Stimulated activated CD8-positive, alpha-beta memory T cell treated with anti-CD3 and anti-CD28 coated beads, Interleukin-12 subunit alpha, Interleukin-12 subunit beta, amount 100 ng/mL, for 1 hour (primary cell): Measurements from ENCODE around the gene LYRM2.
"Not testable (repeated sequence)": the region's sequence is repeated elsewhere in the genome, so short reads cannot be mapped to it uniquely, and the experiment has no call there.

ENCODE experiments used
- DNase-seq: peaks from one replicate; pipeline ENCODE4 v3.0.0-alpha.2; 2020; ENCODE audit warnings: low read depth

The LYRM2 gene

GRCh38 chr6:89644864-89645263 lies 6.3 kb upstream of the LYRM2 start:
- DNase-seq = no peak

- DNase-seq = no peak
These were observed 4.9 kb upstream of the LYRM2 start for GRCh38 chr6:89643406-89643805.

GRCh38 chr6:89642956-89643355 lies 4.4 kb upstream of the LYRM2 start:
- no peak for DNase-seq

- not testable (repeated sequence) for DNase-seq
These were observed 3.0 kb upstream of the LYRM2 start for GRCh38 chr6:89641581-89641980.

- DNase-seq = no peak
These were observed 2.3 kb upstream of the LYRM2 start for GRCh38 chr6:89640804-89641203.

GRCh38 chr6:89637960-89638319 lies 607 bp downstream of the LYRM2 start:
- DNase-seq = no peak

GRCh38 chr6:89636412-89636811 lies 2.1 kb downstream of the LYRM2 start:
- not testable (repeated sequence) for DNase-seq

- DNase-seq = no peak
These were observed 8.1 kb downstream of the LYRM2 start for GRCh38 chr6:89630488-89630887.

- DNase-seq = no peak
These were observed 14.8 kb downstream of the LYRM2 start for GRCh38 chr6:89623749-89624148.

GRCh38 chr6:89619567-89619966 lies 19.0 kb downstream of the LYRM2 start:
- DNase-seq = no peak

GRCh38 chr6:89618026-89618425 lies 20.5 kb downstream of the LYRM2 start:
- DNase-seq = no peak

GRCh38 chr6:89616531-89616930 lies 22.0 kb downstream of the LYRM2 start:
- no peak for DNase-seq

GRCh38 chr6:89615882-89616281 lies 22.7 kb downstream of the LYRM2 start:
- no peak for DNase-seq

- DNase-seq = no peak
These were observed 24.8 kb downstream of the LYRM2 start for GRCh38 chr6:89613790-89614189.

GRCh38 chr6:89612121-89612520 lies 26.4 kb downstream of the LYRM2 start:
- no peak for DNase-seq

- no peak for DNase-seq
These were observed 26.9 kb downstream of the LYRM2 start for GRCh38 chr6:89611666-89612065.

GRCh38 chr6:89610149-89610642 lies 28.4 kb downstream of the LYRM2 start:
- DNase-seq = peak; percentile 72

- no peak for DNase-seq
These were observed 32.7 kb downstream of the LYRM2 start for GRCh38 chr6:89605861-89606260.

- no peak for DNase-seq
These were observed 33.9 kb downstream of the LYRM2 start for GRCh38 chr6:89604653-89605052.

- DNase-seq = no peak
These were observed 36.4 kb downstream of the LYRM2 start for GRCh38 chr6:89602166-89602565.

- no peak for DNase-seq
These were observed 38.8 kb downstream of the LYRM2 start for GRCh38 chr6:89599727-89600126.

GRCh38 chr6:89597988-89598387 lies 40.6 kb downstream of the LYRM2 start:
- no peak for DNase-seq

GRCh38 chr6:89597372-89597771 lies 41.2 kb downstream of the LYRM2 start:
- DNase-seq = no peak

- no peak for DNase-seq
These were observed 42.1 kb downstream of the LYRM2 start for GRCh38 chr6:89596484-89596883.

- no peak for DNase-seq
These were observed 42.5 kb downstream of the LYRM2 start for GRCh38 chr6:89596056-89596455.
